ENCODE results near the gene HOXD4.

DNA sequence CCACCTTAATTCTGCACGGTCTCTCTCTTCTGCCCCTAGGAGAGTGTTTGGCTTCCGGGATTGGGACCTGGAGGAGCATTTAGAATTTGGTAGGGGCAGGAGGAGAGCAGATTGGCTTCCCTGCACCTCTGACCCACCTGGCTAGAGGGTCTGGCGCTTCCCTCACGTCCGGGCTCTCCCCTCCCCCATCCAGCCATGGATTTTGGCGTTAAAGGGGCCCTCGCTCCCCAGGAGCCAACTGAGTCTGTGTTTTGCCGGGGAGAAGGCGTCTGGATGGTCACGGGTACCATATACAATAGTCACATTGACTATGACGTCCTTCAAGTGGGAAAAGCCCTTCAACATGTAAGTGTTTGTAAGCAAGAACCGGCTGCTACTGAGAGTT lies 12.3 kb downstream of the HOXD4 start:
- no peak for TF ChIP-seq PATZ1 (CRISPR knock-in tag; IDR thresholded peaks at IDR 0.05; ENCODE audit: borderline replicate concordance)
- TF ChIP-seq CSRNP3 (CRISPR knock-in tag; IDR thresholded peaks at IDR 0.05) = no peak
- TF ChIP-seq ISL1 (CRISPR knock-in tag; IDR thresholded peaks at IDR 0.05) = no peak
- TF ChIP-seq SNAI2 (CRISPR knock-in tag; IDR thresholded peaks at IDR 0.05) = no peak
- TF ChIP-seq TCF4 (CRISPR knock-in tag; IDR thresholded peaks at IDR 0.05; ENCODE audit: borderline replicate concordance) = no peak
- TF ChIP-seq TOX (CRISPR knock-in tag; IDR thresholded peaks at IDR 0.05; ENCODE audit: borderline replicate concordance) = no peak
- TF ChIP-seq BACH2 (CRISPR knock-in tag; IDR thresholded peaks at IDR 0.05; ENCODE audit: borderline replicate concordance) = no peak
- no peak for TF ChIP-seq ZFP3 (CRISPR knock-in tag; IDR thresholded peaks at IDR 0.05)
- no peak for TF ChIP-seq PPARA (CRISPR knock-in tag; IDR thresholded peaks at IDR 0.05; ENCODE audit: borderline replicate concordance)
- no peak for TF ChIP-seq ZC3H10 (CRISPR knock-in tag; IDR thresholded peaks at IDR 0.05)
- no peak for TF ChIP-seq RARB (CRISPR knock-in tag; IDR thresholded peaks at IDR 0.05)
- no peak for TF ChIP-seq OSR1 (CRISPR knock-in tag; IDR thresholded peaks at IDR 0.05)
- TF ChIP-seq TSHZ2 (CRISPR knock-in tag; IDR thresholded peaks at IDR 0.05) = no peak
- TF ChIP-seq ZNF8 (CRISPR knock-in tag; IDR thresholded peaks at IDR 0.05) = no peak

Data from SK-N-SH treated with all-trans-retinoic acid at 6 μM for 48 hours (cell line).